Mucosa of descending colon (tissue), 3 donors: ENCODE results near the gene WASHC3. TPM values are rescaled to one million over a fixed set of nuclear protein-coding genes. Genes with fewer than 3 reads are reported as not detected.
A peak's percentile ranks its signal among the peaks of the same experiment; 100 is the strongest.
"Not testable (repeated sequence)": the region's sequence is repeated elsewhere in the genome, so short reads cannot be mapped to it uniquely, and the experiment has no call there.

Experiments used
- ATAC-seq: fragments of 200-7000 bp; cut with Tn5 transposase; one replicate; pipeline ENCODE4 v1.9.1; 2020; ENCODE audit warnings: mild to moderate bottlenecking, moderate library complexity
- DNase-seq, 3 donors: peaks; one replicate each; pipeline ENCODE4 v3.0.0-alpha.2; 2020
- H3K36me3 ChIP-seq: fragments of 200-600 bp; one replicate; pipeline ENCODE4 v1.8.0; 2021; ENCODE audit warnings: low read depth, mild to moderate bottlenecking
- H3K4me1 ChIP-seq: fragments of 200-600 bp; one replicate; pipeline ENCODE4 v1.8.0; 2021; ENCODE audit warnings: low read depth, mild to moderate bottlenecking
- H3K4me3 ChIP-seq: fragments of 200-600 bp; one replicate; pipeline ENCODE4 v1.8.0; 2021; ENCODE audit warnings: mild to moderate bottlenecking
- H3K9me3 ChIP-seq: fragments of 200-600 bp; one replicate; pipeline ENCODE4 v1.8.0; 2021; ENCODE audit warnings: mild to moderate bottlenecking
- intact Hi-C, 2 donors: fragments of 100-400 bp; cut with DNase I in 1 of 2; cut with micrococcal nuclease in 1 of 2; formaldehyde crosslinking; loops; one replicate each; pipeline versions ENCODE4 v1.11.0 to v1.11.1; 2022; cut with DNase I, micrococcal nuclease
- total RNA-seq, 3 donors: library from RNA; stranded (reverse); fragmentation: NEBNext Ultra II Directional in 2 of 3; extraction: Animal tissue kit (Norgen Biotek cat#: 25700) in 2 of 3; gene quantifications; one replicate each; pipeline versions ENCODE4 v1.2.1 to v1.2.4, GENCODE V29; 2021 to 2023
- TF ChIP-seq, protein P1 (sequence below): fragments of 200-600 bp; IDR thresholded peaks from one replicate; pipeline ENCODE4 v1.8.0; 2022; ENCODE audit warnings: antibody characterized with exemption, mild to moderate bottlenecking
- donor health status: DM: no; HTN: no; CAD: no; lungs with moderate emphysema.
- donor health status: DM: no; HTN: no; CAD: no.
- donor health status: DM: no; HTN: yes; CAD: no.

The WASHC3 gene
- total RNA-seq, 3 donors from 2014 or later, result 31.1 to 39.1 (median 34.9) TPM

DNA sequence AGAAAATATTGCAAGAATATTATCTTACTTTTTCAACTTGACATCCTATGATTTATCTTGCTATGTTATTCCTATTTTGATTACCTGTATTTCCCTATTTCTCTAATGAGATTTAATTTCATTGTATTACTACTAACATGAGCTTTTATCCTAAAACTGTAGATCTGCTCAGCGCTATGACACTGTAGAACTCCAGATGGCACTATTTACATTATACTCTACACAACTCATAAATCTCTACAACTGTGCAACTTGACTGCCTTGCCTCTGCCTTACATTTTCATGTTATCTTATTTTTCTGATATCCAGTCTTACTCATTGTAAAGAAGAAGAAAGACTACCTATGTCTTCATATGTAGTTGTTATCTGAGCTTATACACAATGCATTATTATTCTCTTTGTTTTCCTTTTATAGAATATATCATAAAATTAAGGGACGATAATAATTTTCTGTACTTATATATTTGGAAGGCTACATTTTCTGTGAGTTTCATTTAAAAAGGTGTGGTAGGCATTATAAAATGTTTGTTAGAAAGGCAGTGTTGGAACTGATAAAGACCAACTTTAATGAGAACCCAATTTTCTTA lies 34.0 kb upstream of the WASHC3 start:
- Histone ChIP-seq H3K36me3 (no peaks in the 10 kb centered on the region), H3K4me1 (no peaks in the 10 kb centered on the region), H3K4me3 (no peak overlapping the region), H3K9me3 (no peaks in the 10 kb centered on the region)
- TF ChIP-seq, protein P1, sequence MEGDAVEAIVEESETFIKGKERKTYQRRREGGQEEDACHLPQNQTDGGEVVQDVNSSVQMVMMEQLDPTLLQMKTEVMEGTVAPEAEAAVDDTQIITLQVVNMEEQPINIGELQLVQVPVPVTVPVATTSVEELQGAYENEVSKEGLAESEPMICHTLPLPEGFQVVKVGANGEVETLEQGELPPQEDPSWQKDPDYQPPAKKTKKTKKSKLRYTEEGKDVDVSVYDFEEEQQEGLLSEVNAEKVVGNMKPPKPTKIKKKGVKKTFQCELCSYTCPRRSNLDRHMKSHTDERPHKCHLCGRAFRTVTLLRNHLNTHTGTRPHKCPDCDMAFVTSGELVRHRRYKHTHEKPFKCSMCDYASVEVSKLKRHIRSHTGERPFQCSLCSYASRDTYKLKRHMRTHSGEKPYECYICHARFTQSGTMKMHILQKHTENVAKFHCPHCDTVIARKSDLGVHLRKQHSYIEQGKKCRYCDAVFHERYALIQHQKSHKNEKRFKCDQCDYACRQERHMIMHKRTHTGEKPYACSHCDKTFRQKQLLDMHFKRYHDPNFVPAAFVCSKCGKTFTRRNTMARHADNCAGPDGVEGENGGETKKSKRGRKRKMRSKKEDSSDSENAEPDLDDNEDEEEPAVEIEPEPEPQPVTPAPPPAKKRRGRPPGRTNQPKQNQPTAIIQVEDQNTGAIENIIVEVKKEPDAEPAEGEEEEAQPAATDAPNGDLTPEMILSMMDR, result peak; percentile 17
- peak in 1 of 3 donors; percentile 10 for DNase-seq
- intact Hi-C loops, result no loop called here
- ATAC-seq, result peak; percentile 62

GRCh38 chr12:102093319-102093718 lies 31.5 kb upstream of the WASHC3 start:
- DNase-seq (no peak), ATAC-seq (no peak)
- no peaks in the 10 kb centered on the region for H3K4me1 ChIP-seq
- intact Hi-C loops, result no loop called here
- TF ChIP-seq, protein P1, result no peak
- H3K9me3 ChIP-seq, result no peaks in the 10 kb centered on the region
- H3K36me3 ChIP-seq, result no peaks in the 10 kb centered on the region
- H3K4me3 ChIP-seq, result no peak overlapping the region

GRCh38 chr12:102089228-102089835 lies 27.5 kb upstream of the WASHC3 start:
- H3K36me3 ChIP-seq, H3K4me3 ChIP-seq, DNase-seq, intact Hi-C loops, H3K4me1 ChIP-seq, ATAC-seq, H3K9me3 ChIP-seq: not testable (repeated sequence)

- H3K36me3 ChIP-seq, result no peaks in the 10 kb centered on the region
- ATAC-seq (no peak), DNase-seq (no peak)
- TF ChIP-seq, protein P1, result no peak
- no peak overlapping the region for H3K4me3 ChIP-seq
- no peaks in the 10 kb centered on the region for H3K9me3 ChIP-seq
- intact Hi-C loops, result no loop called here
- no peaks in the 10 kb centered on the region for H3K4me1 ChIP-seq
These were observed 19.1 kb upstream of the WASHC3 start for GRCh38 chr12:102080842-102081241.

- ATAC-seq, H3K36me3 ChIP-seq, H3K4me1 ChIP-seq, intact Hi-C loops, H3K4me3 ChIP-seq, DNase-seq, H3K9me3 ChIP-seq: not testable (repeated sequence)
These were observed 10.3 kb upstream of the WASHC3 start for GRCh38 chr12:102072092-102072491.

DNA sequence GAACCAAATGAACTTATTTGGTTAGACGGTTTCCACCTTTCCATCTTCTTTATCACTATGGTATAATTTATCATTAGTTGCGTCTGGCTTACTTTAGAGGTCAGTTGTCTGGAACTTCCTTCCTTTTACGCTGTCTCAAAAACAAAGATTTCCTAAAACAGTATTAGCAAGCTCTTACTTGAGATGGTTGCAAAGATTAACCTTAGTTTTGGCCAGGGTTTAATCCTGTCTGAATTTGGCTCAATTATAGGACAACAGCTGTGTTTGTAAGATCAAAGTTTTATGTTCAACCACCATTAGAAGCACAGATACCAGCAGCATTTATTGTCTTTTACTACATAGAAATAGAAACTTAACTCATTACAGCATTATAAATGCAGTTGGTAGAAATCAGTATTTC lies 7.9 kb upstream of the WASHC3 start:
- ATAC-seq (no peak), DNase-seq (no peak)
- no peaks in the 10 kb centered on the region for H3K36me3 ChIP-seq
- H3K4me3 ChIP-seq, result no peak overlapping the region
- no peaks in the 10 kb centered on the region for H3K4me1 ChIP-seq
- intact Hi-C loops, result no loop called here
- TF ChIP-seq, protein P1, result no peak
- H3K9me3 ChIP-seq, result no peaks in the 10 kb centered on the region
